ENCODE data around the gene CCDC170. TPM values are rescaled to one million over a fixed set of nuclear protein-coding genes. Genes with fewer than 3 reads are reported as not detected.

Gene CCDC170
- total RNA-seq, 1 donor from 2014 or later = 0.06 TPM

GRCh38 chr6:151589667-151590066, 95.8 kb downstream of the CCDC170 start:
- H3K4me3 ChIP-seq (ENCODE audit: low read depth, low read length) = no peak overlapping the region
- no peak for TF ChIP-seq CTCF (conservative IDR thresholded peaks at IDR 0.05; ENCODE audit: low read depth, low read length)
- no peak for DNase-seq (ENCODE audit: low read depth)

GRCh38 chr6:151590742-151591141, 96.9 kb downstream of the CCDC170 start:
- H3K4me3 ChIP-seq (ENCODE audit: low read depth, low read length) = no peak overlapping the region
- no peak for TF ChIP-seq CTCF (conservative IDR thresholded peaks at IDR 0.05; ENCODE audit: low read depth, low read length)
- DNase-seq (ENCODE audit: low read depth) = no peak

- H3K4me3 ChIP-seq (ENCODE audit: low read depth, low read length) = no peak overlapping the region
- TF ChIP-seq CTCF (conservative IDR thresholded peaks at IDR 0.05; ENCODE audit: low read depth, low read length) = no peak
- DNase-seq (ENCODE audit: low read depth) = no peak
These were observed 98.8 kb downstream of the CCDC170 start for GRCh38 chr6:151592449-151593159.

GRCh38 chr6:151609146-151609902, 115.5 kb downstream of the CCDC170 start:
- no peak overlapping the region for H3K4me3 ChIP-seq (ENCODE audit: low read depth, low read length)
- DNase-seq (ENCODE audit: low read depth) = no peak
- TF ChIP-seq CTCF (conservative IDR thresholded peaks at IDR 0.05; ENCODE audit: low read depth, low read length) = no peak

GRCh38 chr6:151610326-151610725, 116.5 kb downstream of the CCDC170 start:
- no peak for DNase-seq (ENCODE audit: low read depth)
- no peak for TF ChIP-seq CTCF (conservative IDR thresholded peaks at IDR 0.05; ENCODE audit: low read depth, low read length)
- no peak overlapping the region for H3K4me3 ChIP-seq (ENCODE audit: low read depth, low read length)

- DNase-seq (ENCODE audit: low read depth) = no peak
- H3K4me3 ChIP-seq (ENCODE audit: low read depth, low read length) = no peak overlapping the region
- TF ChIP-seq CTCF (conservative IDR thresholded peaks at IDR 0.05; ENCODE audit: low read depth, low read length) = no peak
These were observed 120.8 kb downstream of the CCDC170 start for GRCh38 chr6:151614630-151615029.

All from epithelial cell of proximal tubule (primary cell).